Lower lobe of right lung (tissue), 2 donors: ENCODE results near the gene POLR1A. TPM values are rescaled to one million over a fixed set of nuclear protein-coding genes. Genes with fewer than 3 reads are reported as not detected.

Source experiments
- ATAC-seq, 2 donors: fragments of 200-7000 bp; cut with Tn5 transposase; one replicate each; pipeline ENCODE4 v1.9.1; 2020 to 2022; ENCODE audit warnings: mild to moderate bottlenecking in 2 of 2, moderate library complexity in 2 of 2
- DNase-seq: peaks from one replicate; pipeline ENCODE4 v3.0.0-alpha.2; 2020
- H3K27ac ChIP-seq: fragments of 200-600 bp; one replicate; pipeline ENCODE4 v1.8.0; 2022
- H3K27me3 ChIP-seq: fragments of 200-600 bp; one replicate; pipeline ENCODE4 v1.8.0; 2022; ENCODE audit warnings: low read depth
- H3K36me3 ChIP-seq: fragments of 200-600 bp; one replicate; pipeline ENCODE4 v1.8.0; 2022; ENCODE audit warnings: mild to moderate bottlenecking
- H3K4me1 ChIP-seq: fragments of 200-600 bp; one replicate; pipeline ENCODE4 v1.8.0; 2022
- H3K4me3 ChIP-seq: fragments of 200-600 bp; one replicate; pipeline ENCODE4 v1.8.0; 2022; ENCODE audit warnings: mild to moderate bottlenecking
- H3K9me3 ChIP-seq: fragments of 200-600 bp; one replicate; pipeline ENCODE4 v1.8.0; 2022
- intact Hi-C: fragments of 100-400 bp; cut with DNase I; formaldehyde crosslinking; loops from one replicate; pipeline ENCODE4 v1.11.0; 2022
- total RNA-seq: library from RNA; stranded (reverse); fragmentation: NEBNext Ultra II Directional; extraction: Animal tissue kit (Norgen Biotek cat#: 25700); gene quantifications from one replicate; pipeline ENCODE4 v1.2.1, GENCODE V29; 2021
- TF ChIP-seq, protein P1 (sequence below): fragments of 200-600 bp; IDR thresholded peaks from one replicate; pipeline ENCODE4 v1.8.0; 2022; ENCODE audit warnings: antibody characterized with exemption, mild to moderate bottlenecking
- donor health status: DM: no; HTN: yes; CAD: no; lungs with severe emphysema.

Gene POLR1A
- total RNA-seq, 1 donor from 2014 or later: 22.2 TPM

DNA sequence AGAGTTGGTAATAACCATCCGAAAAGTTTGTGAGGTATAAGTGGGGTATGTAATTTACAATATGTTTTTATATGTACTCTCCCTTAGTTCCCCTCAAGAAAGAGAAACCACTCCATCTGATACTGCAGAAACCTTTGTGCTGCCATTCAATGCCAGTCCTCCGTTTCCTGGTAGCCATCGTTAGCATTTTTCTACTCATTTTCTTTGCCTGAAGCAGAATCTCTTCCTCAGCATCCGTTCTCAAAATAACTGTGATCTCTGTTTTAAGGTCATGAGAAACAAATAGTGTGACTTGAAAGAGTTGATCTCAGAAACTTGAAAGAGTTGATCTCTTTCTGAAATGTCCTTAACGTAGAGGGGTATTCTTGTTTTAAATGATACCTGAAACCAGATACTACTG lies 1.3 kb upstream of the POLR1A start:
- Histone ChIP-seq H3K36me3 (peaks cover 48% of the 10 kb centered on the region), H3K27me3 (no peaks in the 10 kb centered on the region), H3K4me3 (peak overlapping the region; percentile 67), H3K27ac (no peak overlapping the region), H3K4me1 (peaks cover 35% of the 10 kb centered on the region), H3K9me3 (no peaks in the 10 kb centered on the region)
- intact Hi-C loops: no loop called here
- DNase-seq: no peak
- ATAC-seq: no peak
- TF ChIP-seq, protein P1, sequence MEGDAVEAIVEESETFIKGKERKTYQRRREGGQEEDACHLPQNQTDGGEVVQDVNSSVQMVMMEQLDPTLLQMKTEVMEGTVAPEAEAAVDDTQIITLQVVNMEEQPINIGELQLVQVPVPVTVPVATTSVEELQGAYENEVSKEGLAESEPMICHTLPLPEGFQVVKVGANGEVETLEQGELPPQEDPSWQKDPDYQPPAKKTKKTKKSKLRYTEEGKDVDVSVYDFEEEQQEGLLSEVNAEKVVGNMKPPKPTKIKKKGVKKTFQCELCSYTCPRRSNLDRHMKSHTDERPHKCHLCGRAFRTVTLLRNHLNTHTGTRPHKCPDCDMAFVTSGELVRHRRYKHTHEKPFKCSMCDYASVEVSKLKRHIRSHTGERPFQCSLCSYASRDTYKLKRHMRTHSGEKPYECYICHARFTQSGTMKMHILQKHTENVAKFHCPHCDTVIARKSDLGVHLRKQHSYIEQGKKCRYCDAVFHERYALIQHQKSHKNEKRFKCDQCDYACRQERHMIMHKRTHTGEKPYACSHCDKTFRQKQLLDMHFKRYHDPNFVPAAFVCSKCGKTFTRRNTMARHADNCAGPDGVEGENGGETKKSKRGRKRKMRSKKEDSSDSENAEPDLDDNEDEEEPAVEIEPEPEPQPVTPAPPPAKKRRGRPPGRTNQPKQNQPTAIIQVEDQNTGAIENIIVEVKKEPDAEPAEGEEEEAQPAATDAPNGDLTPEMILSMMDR: no peak

DNA sequence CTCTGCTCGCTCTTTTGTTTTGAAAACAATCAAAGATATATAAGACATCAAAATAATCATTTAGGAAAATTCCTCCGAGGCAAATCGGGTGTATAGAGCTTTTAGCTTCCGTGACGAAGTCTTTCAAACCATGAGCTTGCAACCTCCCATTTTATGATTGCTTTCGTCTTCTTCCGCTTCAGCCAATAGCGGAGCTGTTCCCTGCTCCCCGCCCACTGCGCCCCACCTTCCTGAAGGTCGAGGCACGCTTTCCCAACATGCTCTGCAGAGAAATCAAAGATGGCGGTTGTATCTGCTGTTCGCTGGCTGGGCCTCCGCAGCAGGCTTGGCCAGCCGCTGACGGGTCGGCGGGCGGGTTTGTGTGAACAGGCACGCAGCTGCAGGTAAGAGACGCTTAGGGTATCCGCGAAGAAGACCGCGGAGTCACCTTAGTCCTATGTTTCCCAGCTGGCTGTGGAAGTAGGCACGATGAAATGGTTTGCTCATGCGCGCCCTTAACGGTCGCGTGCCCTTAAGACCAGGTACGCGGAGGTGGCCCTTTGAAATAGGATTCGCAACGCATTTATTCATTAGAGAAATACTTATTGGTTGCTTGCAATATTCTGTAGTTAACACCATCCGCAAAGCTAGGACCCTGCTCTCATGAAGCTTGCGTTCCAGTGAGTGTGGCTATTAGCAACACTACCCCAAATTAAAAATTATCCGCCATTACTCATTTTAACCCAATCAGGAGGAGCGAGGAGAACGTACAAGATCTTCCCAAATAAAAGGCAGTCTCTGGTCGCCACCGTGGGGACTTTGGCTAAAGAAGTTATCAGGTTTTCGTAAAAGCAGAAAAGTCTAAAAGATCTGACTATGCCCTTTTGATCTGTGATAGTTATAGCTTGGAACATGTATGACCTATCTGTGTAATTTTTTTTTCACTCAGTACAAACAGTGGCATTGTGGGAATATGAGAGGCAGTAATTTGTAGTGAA lies 571 bp upstream of the POLR1A start, which contains the start of gene PTCD3:
Gene PTCD3, plus strand, starts transcription at position 267 of the 977 bp plus-strand sequence. Its CDS starts 13 bp downstream, at position 280.
- Histone ChIP-seq H3K27ac (peak within 1 kb of the TSS; percentile 87), H3K27me3 (no peaks in the 10 kb centered on the region), H3K4me1 (peaks cover 35% of the 10 kb centered on the region), H3K36me3 (peaks cover 40% of the 10 kb centered on the region), H3K9me3 (no peaks in the 10 kb centered on the region), H3K4me3 (peak within 1 kb of the TSS; percentile 67)
- ATAC-seq: peak; percentile 97 to 98
- TF ChIP-seq, protein P1: no peak
- DNase-seq: peak; percentile 98
- intact Hi-C loops: no loop called here

DNA sequence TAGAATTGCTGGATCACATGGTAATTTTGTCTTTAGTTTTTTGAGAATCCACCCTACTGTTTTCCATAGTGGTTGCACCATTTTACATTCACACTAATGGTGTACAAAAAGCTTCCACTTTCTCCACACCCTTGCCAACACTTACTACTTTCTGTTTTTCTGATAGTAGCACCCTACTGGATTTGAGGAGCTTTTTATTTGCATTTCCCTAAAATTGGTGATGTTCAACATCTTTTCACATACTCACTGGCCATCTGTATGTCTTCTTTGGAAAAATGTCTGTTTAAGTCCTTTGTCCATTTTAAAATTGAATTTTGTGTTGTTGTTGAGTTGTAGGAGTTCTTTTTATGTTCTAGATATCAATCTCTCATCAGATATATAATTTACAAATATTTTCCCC lies 3.5 kb downstream of the POLR1A start:
- H3K9me3 ChIP-seq: no peaks in the 10 kb centered on the region
- DNase-seq (no peak), ATAC-seq (no peak)
- H3K4me1 ChIP-seq: peaks cover 26% of the 10 kb centered on the region
- TF ChIP-seq, protein P1: no peak
- intact Hi-C loops: no loop called here
- no peak overlapping the region for H3K27ac ChIP-seq
- H3K27me3 ChIP-seq: no peaks in the 10 kb centered on the region
- peaks cover 36% of the 10 kb centered on the region for H3K36me3 ChIP-seq
- no peak overlapping the region for H3K4me3 ChIP-seq

DNA sequence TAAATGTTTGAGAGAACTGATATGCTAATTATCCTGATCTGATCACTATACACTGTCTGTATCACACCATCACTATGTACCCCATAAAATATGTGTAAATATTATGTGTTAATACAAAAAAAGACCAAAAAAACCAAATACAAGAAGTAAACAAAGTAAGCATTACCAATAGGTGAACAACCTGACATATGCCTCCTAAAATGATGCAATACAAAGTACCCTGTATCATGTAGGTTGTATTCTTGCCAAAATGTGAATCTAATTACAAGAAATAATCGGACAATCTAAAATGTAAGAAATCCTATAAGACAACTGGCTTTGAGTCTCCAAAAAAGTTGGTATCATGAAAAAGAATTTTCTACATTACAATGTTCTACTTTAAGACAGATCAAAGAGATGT lies 7.8 kb downstream of the POLR1A start:
- Histone ChIP-seq H3K27me3 (no peaks in the 10 kb centered on the region), H3K4me3 (no peak overlapping the region), H3K9me3 (no peaks in the 10 kb centered on the region), H3K27ac (no peak overlapping the region), H3K4me1 (no peaks in the 10 kb centered on the region), H3K36me3 (peaks cover 71% of the 10 kb centered on the region)
- intact Hi-C loops: no loop called here
- no peak for ATAC-seq
- TF ChIP-seq, protein P1: no peak
- DNase-seq: no peak

DNA sequence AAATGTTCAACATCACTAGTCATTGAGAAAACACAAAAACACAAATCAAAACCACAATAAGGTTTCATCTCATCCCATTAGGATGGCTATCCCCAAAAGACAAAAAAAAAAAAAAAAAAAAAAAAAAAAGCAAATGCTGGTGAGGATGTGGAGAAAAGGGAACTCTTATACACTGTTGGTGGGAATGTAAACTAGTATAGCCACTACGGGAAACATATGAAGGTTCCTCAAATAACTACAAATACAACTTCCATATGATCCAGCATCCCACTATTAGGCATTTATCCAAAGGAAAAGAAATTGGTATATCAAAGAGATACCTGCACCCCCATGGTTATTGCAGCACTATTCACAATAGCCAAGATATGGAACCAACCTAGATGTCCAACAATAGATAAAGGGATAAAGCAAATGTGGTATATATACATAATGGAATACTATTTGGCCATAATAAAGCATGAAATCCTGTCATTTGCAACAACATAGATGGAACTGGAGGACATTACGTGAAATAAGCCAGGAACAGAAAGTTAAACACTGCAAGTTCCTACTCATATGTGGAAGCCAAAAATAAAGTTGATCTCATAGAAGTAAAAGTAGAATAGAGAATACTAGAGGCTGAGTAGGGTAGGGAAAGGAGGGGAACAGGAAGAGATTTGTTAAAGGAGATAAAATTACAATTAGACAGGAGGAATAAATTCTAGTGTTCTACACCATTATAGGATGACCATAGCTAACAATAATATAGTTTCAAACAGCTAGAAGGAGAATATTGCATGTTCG lies 8.4 kb downstream of the POLR1A start:
- DNase-seq (no peak), ATAC-seq (no peak)
- peaks cover 70% of the 10 kb centered on the region for H3K36me3 ChIP-seq
- H3K9me3 ChIP-seq: no peaks in the 10 kb centered on the region
- no peaks in the 10 kb centered on the region for H3K27me3 ChIP-seq
- TF ChIP-seq, protein P1: no peak
- H3K4me3 ChIP-seq: no peak overlapping the region
- no peaks in the 10 kb centered on the region for H3K4me1 ChIP-seq
- intact Hi-C loops: no loop called here
- no peak overlapping the region for H3K27ac ChIP-seq
